CD4-positive, CD25-positive, alpha-beta regulatory T cell (primary cell): Measurements from ENCODE around the gene NFYA. TPM values are rescaled to one million over a fixed set of nuclear protein-coding genes. Genes with fewer than 3 reads are reported as not detected.
A peak's percentile ranks its signal among the peaks of the same experiment; 100 is the strongest.

Experiments
- ATAC-seq, 2 donors: fragments of 150-1000 bp; cut with Tn5 transposase; one replicate each; pipeline ENCODE4 v1.10.0; 2021; ENCODE audit warnings: low read depth in 2 of 2, moderate number of reproducible peaks in 2 of 2, moderate library complexity in 1 of 2
- DNase-seq, 3 donors: peaks; one replicate each; pipeline versions ENCODE4 v3.0.0 to v3.0.0-alpha.2; 2012 to 2022; ENCODE audit warnings: mixed read lengths in 1 of 3
- H3K27ac ChIP-seq: one replicate; pipeline ENCODE4 v1.7.0; 2013; ENCODE audit warnings: mild to moderate bottlenecking, low read length; ENCODE audit not compliant: insufficient read depth, poor library complexity, severe bottlenecking
- H3K27me3 ChIP-seq: one replicate; pipeline ENCODE4 v1.7.0; 2013; ENCODE audit warnings: low read length; ENCODE audit not compliant: control insufficient read depth, insufficient read depth
- H3K36me3 ChIP-seq: one replicate; pipeline ENCODE4 v1.7.0; 2013; ENCODE audit warnings: mild to moderate bottlenecking, low read length, moderate library complexity; ENCODE audit not compliant: control insufficient read depth, insufficient read depth
- H3K4me1 ChIP-seq: 2 replicates; pipeline ENCODE4 v1.7.0; 2013; ENCODE audit warnings: mild to moderate bottlenecking, low read length; ENCODE audit not compliant: insufficient read depth, control insufficient read depth, poor library complexity, severe bottlenecking
- H3K4me3 ChIP-seq: one replicate; pipeline ENCODE4 v1.7.0; 2013; ENCODE audit warnings: low read depth, mild to moderate bottlenecking, low read length, moderate library complexity
- H3K9me3 ChIP-seq, 2 experiments: 1 replicate in 1 of 2; 2 replicates in 1 of 2; pipeline ENCODE4 v1.7.0; 2013; ENCODE audit warnings: low read length in 2 of 2, mild to moderate bottlenecking in 1 of 2, moderate library complexity in 1 of 2; ENCODE audit not compliant: control insufficient read depth in 2 of 2
- H3K27ac Mint-ChIP-seq, 3 donors: one replicate each; pipeline ENCODE4 v1.8.0; 2020 to 2022; ENCODE audit warnings: mild to moderate bottlenecking in 3 of 3, mixed read lengths in 3 of 3, moderate library complexity in 2 of 3
- H3K27me3 Mint-ChIP-seq: one replicate; pipeline ENCODE4 v1.8.0; 2022; ENCODE audit warnings: mild to moderate bottlenecking, mixed read lengths
- H3K36me3 Mint-ChIP-seq: one replicate; pipeline ENCODE4 v1.8.0; 2020; ENCODE audit warnings: mixed read lengths
- H3K4me1 Mint-ChIP-seq, 4 donors: one replicate each; pipeline ENCODE4 v1.8.0; 2020 to 2022; ENCODE audit warnings: mixed read lengths in 4 of 4, mild to moderate bottlenecking in 1 of 4
- H3K4me3 Mint-ChIP-seq, 4 donors: one replicate each; pipeline ENCODE4 v1.8.0; 2020 to 2022; ENCODE audit warnings: mild to moderate bottlenecking in 4 of 4, mixed read lengths in 4 of 4, moderate library complexity in 3 of 4
- H3K9me3 Mint-ChIP-seq, 7 donors: one replicate each; pipeline ENCODE4 v1.8.0; 2020 to 2022; ENCODE audit warnings: mixed read lengths in 7 of 7, mild to moderate bottlenecking in 3 of 7, moderate library complexity in 2 of 7
- polyA plus RNA-seq, 4 donors: library from polyadenylated mRNA; unstranded; fragments of 300-500 nt; fragmentation: Illumina TruSeq; gene quantifications; one replicate each; pipeline ENCODE4 v1.2.3, GENCODE V29; 2021
- total RNA-seq: library from RNA; stranded (reverse); gene quantifications from one replicate; pipeline ENCODE4 v1.2.3, GENCODE V29; 2022

The NFYA gene
- total and polyA plus RNA-seq, 5 donors from 2014 or later, result 15.9 to 37.9 (median 22.5) TPM

DNA sequence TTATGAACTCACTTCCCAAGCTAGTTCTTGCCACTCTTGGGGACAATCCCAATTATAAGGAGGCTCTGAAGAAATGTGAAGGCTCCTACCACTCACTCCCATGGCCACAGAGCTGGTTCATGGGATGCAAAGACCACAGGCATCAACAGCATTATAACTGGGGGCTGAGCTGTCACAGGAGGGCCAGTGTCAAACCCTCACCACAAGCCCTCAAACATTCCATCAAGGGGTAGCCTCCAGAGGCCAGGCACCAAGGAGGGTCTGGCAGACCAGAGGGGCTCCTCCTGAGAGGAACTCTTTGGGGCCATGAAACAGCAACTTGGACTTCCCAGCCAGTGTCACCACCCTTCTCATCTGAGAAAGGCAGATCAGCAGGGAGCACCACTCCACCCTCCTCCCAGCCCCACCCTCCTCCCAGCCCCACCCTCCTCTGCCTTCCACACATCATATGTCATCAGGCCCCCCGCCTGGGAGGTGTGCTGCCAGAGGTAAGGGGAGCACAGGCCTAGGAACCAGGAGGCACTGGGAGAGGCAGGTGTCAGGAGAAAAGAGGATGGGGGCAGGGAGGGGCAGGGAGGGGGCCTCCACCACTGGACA is 31.7 kb upstream of the NFYA start:
- Mint-ChIP-seq H3K4me3 (no peak overlapping the region), H3K27ac (peak overlapping the region in 2 of 3 donors; percentile 15 to 52), H3K36me3 (peaks cover 7% of the 10 kb centered on the region), H3K9me3 (peaks cover 0 to 2% (median 0%) of the 10 kb centered on the region in 7 donors), H3K4me1 (peaks cover 0 to 5% (median 2%) of the 10 kb centered on the region in 4 donors), H3K27me3 (no peaks in the 10 kb centered on the region)
- H3K4me3 ChIP-seq, result no peak overlapping the region
- no peaks in the 10 kb centered on the region for H3K4me1 ChIP-seq
- DNase-seq (no peak), ATAC-seq (no peak)
- H3K27ac ChIP-seq, result no peak overlapping the region
- no peaks in the 10 kb centered on the region for H3K27me3 ChIP-seq
- H3K9me3 ChIP-seq, result no peaks in the 10 kb centered on the region
- H3K36me3 ChIP-seq, result no peaks in the 10 kb centered on the region

- H3K4me1 ChIP-seq, result no peaks in the 10 kb centered on the region
- no peak within 1 kb of the TSS for H3K4me3 ChIP-seq
- Mint-ChIP-seq H3K27me3 (no peaks in the 10 kb centered on the region), H3K9me3 (no peaks in the 10 kb centered on the region), H3K36me3 (peaks cover 15% of the 10 kb centered on the region), H3K4me3 (no peak within 1 kb of the TSS), H3K27ac (peak within 1 kb of the TSS in 1 of 3 donors; percentile 56), H3K4me1 (peaks cover 0 to 5% (median 2%) of the 10 kb centered on the region in 4 donors)
- H3K9me3 ChIP-seq, result no peaks in the 10 kb centered on the region
- H3K36me3 ChIP-seq, result peaks cover 2% of the 10 kb centered on the region
- no peak within 1 kb of the TSS for H3K27ac ChIP-seq
- no peaks in the 10 kb centered on the region for H3K27me3 ChIP-seq
- DNase-seq (no peak), ATAC-seq (no peak)
These were observed 30.3 kb upstream of the NFYA start, which contains the start of gene TSPO2 for GRCh38 chr6:41042226-41043055. TSPO2 (plus strand) TSS chr6:41042467; CDS start chr6:41042986, 519 bp downstream.

DNA sequence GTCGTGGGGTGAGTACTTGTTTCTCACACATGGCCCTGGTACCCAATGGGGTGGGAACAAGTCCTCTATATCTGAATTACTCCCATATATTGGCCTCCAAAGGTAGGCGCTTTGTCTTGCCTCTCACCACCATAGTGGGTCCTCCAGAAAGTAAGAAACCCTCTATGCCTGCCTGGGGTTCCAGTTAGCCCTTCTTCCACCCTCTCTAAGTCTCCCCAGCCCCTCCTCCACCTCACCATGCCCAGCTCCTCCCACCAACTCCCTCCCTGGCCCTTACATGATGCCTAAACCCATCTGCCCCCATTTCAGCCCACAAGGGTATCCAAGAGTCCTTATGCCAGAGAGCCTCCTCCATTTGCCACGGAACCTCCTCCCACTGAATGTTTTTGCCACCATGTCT is 29.6 kb upstream of the NFYA start:
- Mint-ChIP-seq H3K27me3 (no peaks in the 10 kb centered on the region), H3K4me1 (peaks cover 0 to 5% (median 2%) of the 10 kb centered on the region in 4 donors), H3K36me3 (peaks cover 20% of the 10 kb centered on the region), H3K27ac (peak overlapping the region in 2 of 3 donors; percentile 31 to 56), H3K9me3 (no peaks in the 10 kb centered on the region), H3K4me3 (no peak overlapping the region)
- H3K4me1 ChIP-seq, result no peaks in the 10 kb centered on the region
- no peak for DNase-seq
- no peaks in the 10 kb centered on the region for H3K27me3 ChIP-seq
- no peak overlapping the region for H3K27ac ChIP-seq
- ATAC-seq, result no peak
- no peak overlapping the region for H3K4me3 ChIP-seq
- peaks cover 2% of the 10 kb centered on the region for H3K36me3 ChIP-seq
- no peaks in the 10 kb centered on the region for H3K9me3 ChIP-seq

DNA sequence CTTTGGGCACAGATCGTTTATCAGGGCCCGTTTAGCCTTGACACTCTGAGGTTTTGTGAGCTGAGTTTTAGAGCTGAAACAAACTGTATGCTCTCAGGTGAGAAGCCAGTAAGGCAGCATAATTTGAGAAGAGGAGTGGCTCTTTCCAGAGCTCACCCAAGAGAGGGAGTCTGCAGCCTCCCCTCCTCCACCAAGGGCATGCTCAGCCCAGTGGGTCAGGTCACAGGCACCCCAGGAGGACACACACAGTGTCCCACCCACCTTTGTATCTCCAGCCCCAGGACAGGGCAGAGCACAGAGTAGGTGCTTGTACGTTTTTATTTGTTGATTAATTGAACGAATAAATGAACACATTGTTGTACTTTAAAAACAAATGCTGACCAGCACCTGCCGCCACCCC is 27.1 kb upstream of the NFYA start:
- no peak overlapping the region for H3K27ac ChIP-seq

DNA sequence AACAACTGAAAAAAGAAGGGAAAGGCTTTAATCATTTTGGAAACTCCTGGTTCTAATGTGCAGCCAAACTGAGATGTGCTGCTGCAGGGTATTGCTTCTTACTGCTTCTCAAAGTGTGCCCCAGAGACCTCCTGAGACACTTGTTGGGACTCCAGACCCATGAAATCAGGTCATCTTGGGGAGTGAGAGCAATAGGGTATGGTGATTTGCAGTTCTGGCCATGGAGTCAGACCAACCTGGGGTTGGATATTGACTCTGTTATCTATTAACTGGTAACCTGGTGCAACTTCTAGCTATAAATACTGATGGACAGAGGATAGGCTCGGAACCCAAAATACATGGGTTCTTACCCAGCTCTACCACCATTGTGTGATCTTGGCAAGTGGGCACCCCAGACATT is 26.7 kb upstream of the NFYA start:
- H3K27ac Mint-ChIP-seq, result no peak overlapping the region
- ATAC-seq, result no peak
- H3K27ac ChIP-seq, result no peak overlapping the region
- H3K9me3 ChIP-seq, result no peaks in the 10 kb centered on the region
- H3K4me1 ChIP-seq, result no peaks in the 10 kb centered on the region
- peaks cover 2% of the 10 kb centered on the region for H3K36me3 ChIP-seq
- no peak overlapping the region for H3K4me3 Mint-ChIP-seq
- H3K36me3 Mint-ChIP-seq, result peaks cover 30% of the 10 kb centered on the region
- no peak for DNase-seq
- no peaks in the 10 kb centered on the region for H3K27me3 Mint-ChIP-seq
- H3K9me3 Mint-ChIP-seq, result no peaks in the 10 kb centered on the region
- no peak overlapping the region for H3K4me3 ChIP-seq
- H3K27me3 ChIP-seq, result no peaks in the 10 kb centered on the region
- H3K4me1 Mint-ChIP-seq, result peaks cover 0 to 6% (median 2%) of the 10 kb centered on the region in 4 donors

More for the DNA sequence above, 27.1 kb upstream of the NFYA start:
- Mint-ChIP-seq H3K27ac (no peak overlapping the region), H3K4me3 (no peak overlapping the region), H3K4me1 (peaks cover 0 to 4% (median 2%) of the 10 kb centered on the region in 4 donors), H3K9me3 (no peaks in the 10 kb centered on the region), H3K36me3 (peaks cover 30% of the 10 kb centered on the region), H3K27me3 (no peaks in the 10 kb centered on the region)
- ATAC-seq (no peak), DNase-seq (no peak)
- H3K4me3 ChIP-seq, result no peak overlapping the region
- no peaks in the 10 kb centered on the region for H3K9me3 ChIP-seq
- H3K27me3 ChIP-seq, result no peaks in the 10 kb centered on the region
- no peaks in the 10 kb centered on the region for H3K4me1 ChIP-seq
- H3K36me3 ChIP-seq, result peaks cover 2% of the 10 kb centered on the region

DNA sequence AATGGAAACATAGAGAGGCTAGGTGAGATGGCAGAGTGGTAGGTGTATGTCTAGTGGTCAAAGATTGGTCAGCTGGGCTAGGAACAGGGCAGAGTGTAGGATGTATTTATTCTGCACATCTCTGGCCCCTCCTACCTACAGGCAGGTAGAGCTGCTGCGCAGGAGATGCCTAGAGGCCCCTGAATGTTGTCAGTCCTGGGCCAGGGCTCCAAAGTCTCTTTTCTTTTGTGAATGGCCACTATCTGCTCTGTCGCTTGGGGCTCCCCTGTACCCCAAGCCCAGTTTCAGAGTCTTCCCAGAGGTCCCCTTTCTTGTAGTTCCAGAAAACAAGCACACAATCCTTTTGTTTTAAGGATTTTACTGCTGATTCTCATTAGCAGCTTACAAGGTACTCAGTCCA is 25.5 kb upstream of the NFYA start:
- Histone ChIP-seq H3K27me3 (no peaks in the 10 kb centered on the region), H3K4me3 (no peak overlapping the region), H3K36me3 (peaks cover 2% of the 10 kb centered on the region), H3K27ac (no peak overlapping the region), H3K9me3 (no peaks in the 10 kb centered on the region), H3K4me1 (peaks cover 10% of the 10 kb centered on the region)
- no peak for ATAC-seq
- no peak overlapping the region for H3K27ac Mint-ChIP-seq
- H3K36me3 Mint-ChIP-seq, result peaks cover 26% of the 10 kb centered on the region
- H3K4me1 Mint-ChIP-seq, result peaks cover 7 to 18% (median 9%) of the 10 kb centered on the region in 4 donors
- no peak for DNase-seq
- no peaks in the 10 kb centered on the region for H3K9me3 Mint-ChIP-seq
- H3K27me3 Mint-ChIP-seq, result no peaks in the 10 kb centered on the region
- H3K4me3 Mint-ChIP-seq, result no peak overlapping the region

DNA sequence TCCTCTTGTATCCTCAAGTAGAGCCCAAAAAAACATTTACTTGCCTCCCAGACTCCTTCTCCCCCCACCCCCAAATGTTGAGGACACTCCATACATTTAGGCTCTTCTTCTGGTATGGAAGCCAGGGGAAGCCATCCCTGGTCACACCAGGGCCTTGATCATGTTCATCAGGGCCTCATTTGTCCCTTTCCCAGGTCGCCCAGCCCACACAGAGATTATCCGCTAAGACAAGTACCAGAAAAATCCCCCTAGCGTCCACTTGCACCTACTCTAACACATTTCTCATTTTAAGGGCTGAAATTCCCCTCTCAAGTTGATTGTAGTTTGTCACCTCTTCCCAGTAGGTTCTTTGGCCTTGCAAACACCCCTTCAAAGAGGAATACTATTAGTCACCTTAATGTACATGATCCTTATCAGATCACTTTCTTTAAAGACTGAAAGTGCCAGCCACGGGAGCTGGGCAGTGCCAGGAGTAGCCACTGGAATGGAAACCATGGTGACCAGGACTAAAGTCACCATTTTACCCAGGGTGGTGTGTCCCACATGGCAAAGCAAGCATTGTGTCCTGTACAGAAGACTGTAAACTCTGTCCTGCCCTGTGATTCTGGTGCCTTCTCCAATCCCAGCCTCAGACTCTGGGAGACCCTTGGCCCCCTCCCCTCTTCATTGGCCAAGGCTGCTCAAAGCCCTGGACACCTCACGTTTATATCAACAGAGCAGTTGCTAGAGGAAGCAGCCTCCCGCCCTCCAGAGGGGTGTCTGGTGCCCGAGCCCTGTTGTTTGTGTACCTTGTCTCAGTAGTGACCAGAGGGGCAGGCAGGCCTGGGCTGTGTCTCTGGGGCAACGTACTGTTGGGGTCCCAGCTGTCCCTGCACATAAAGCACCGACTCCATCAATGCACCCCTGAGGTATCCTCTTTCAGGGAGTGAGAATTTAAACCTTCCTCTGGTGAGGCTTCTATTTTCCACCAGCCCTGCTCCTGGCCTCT is 24.7 kb upstream of the NFYA start:
- Histone ChIP-seq H3K9me3 (no peaks in the 10 kb centered on the region), H3K27ac (no peak overlapping the region), H3K4me1 (peaks cover 16% of the 10 kb centered on the region), H3K27me3 (no peaks in the 10 kb centered on the region), H3K36me3 (peaks cover 2% of the 10 kb centered on the region), H3K4me3 (no peak overlapping the region)
- Mint-ChIP-seq H3K4me3 (no peak overlapping the region), H3K27me3 (no peaks in the 10 kb centered on the region), H3K27ac (no peak overlapping the region), H3K4me1 (peaks cover 7 to 25% (median 12%) of the 10 kb centered on the region in 4 donors), H3K36me3 (peaks cover 23% of the 10 kb centered on the region), H3K9me3 (no peaks in the 10 kb centered on the region)
- ATAC-seq (no peak), DNase-seq (no peak)
